ENCODE data around the gene PPARA.

Gene PPARA

GRCh38 chr22:46113910-46114517, 36.3 kb upstream of the PPARA start:
- DNase-seq (ENCODE audit: low spot score): no peak

- DNase-seq (ENCODE audit: low spot score): no peak
Observed at GRCh38 chr22:46114518-46115387, 35.6 kb upstream of the PPARA start.

GRCh38 chr22:46115388-46115678, 35.0 kb upstream of the PPARA start:
- no peak for DNase-seq (ENCODE audit: low spot score)

- DNase-seq (ENCODE audit: low spot score): no peak
Observed at GRCh38 chr22:46115755-46116490, 34.4 kb upstream of the PPARA start.

GRCh38 chr22:46116491-46116958, 33.8 kb upstream of the PPARA start:
- DNase-seq (ENCODE audit: low spot score): peak; percentile 85

- DNase-seq (ENCODE audit: low spot score): no peak
Observed at GRCh38 chr22:46117206-46118199, 32.8 kb upstream of the PPARA start.

GRCh38 chr22:46119093-46119728, 31.1 kb upstream of the PPARA start:
- no peak for DNase-seq (ENCODE audit: low spot score)

- no peak for DNase-seq (ENCODE audit: low spot score)
Observed at GRCh38 chr22:46119729-46120419, 30.5 kb upstream of the PPARA start.

- DNase-seq (ENCODE audit: low spot score): no peak
Observed at GRCh38 chr22:46120420-46120737, 29.9 kb upstream of the PPARA start.

- DNase-seq (ENCODE audit: low spot score): no peak
Observed at GRCh38 chr22:46121079-46121478, 29.2 kb upstream of the PPARA start.

GRCh38 chr22:46121523-46122287, 28.6 kb upstream of the PPARA start:
- DNase-seq (ENCODE audit: low spot score): no peak

GRCh38 chr22:46122511-46122971, 27.8 kb upstream of the PPARA start:
- DNase-seq (ENCODE audit: low spot score): peak; percentile 68

- no peak for DNase-seq (ENCODE audit: low spot score)
Observed at GRCh38 chr22:46122980-46123693, 27.2 kb upstream of the PPARA start.

- DNase-seq (ENCODE audit: low spot score): no peak
Observed at GRCh38 chr22:46123694-46124382, 26.5 kb upstream of the PPARA start.

GRCh38 chr22:46124383-46125144, 25.8 kb upstream of the PPARA start:
- DNase-seq (ENCODE audit: low spot score): no peak

- DNase-seq (ENCODE audit: low spot score): no peak
Observed at GRCh38 chr22:46125311-46125710, 25.0 kb upstream of the PPARA start.

- DNase-seq (ENCODE audit: low spot score): no peak
Observed at GRCh38 chr22:46125816-46126765, 24.2 kb upstream of the PPARA start.
